Prostate gland (tissue), 2 donors: ENCODE results near the gene SEPHS1.

ENCODE experiments used
- CTCF ChIP-seq, 4 experiments: fragments of 200-600 bp in 2 of 4; fragments of 450-650 bp in 2 of 4; sonication (generic) in 2 of 4; IDR thresholded peaks; 1 replicate in 3 of 4; 2 replicates in 1 of 4; pipeline ENCODE4 v1.5.1; 2016 to 2019; ENCODE audit warnings: antibody characterized with exemption in 4 of 4, mild to moderate bottlenecking in 2 of 4, moderate library complexity in 2 of 4
- POLR2A ChIP-seq: fragments of 450-650 bp; IDR thresholded peaks from one replicate; pipeline ENCODE4 v1.6.1; 2016; ENCODE audit warnings: antibody characterized with exemption, mild to moderate bottlenecking
- POLR2AphosphoS5 ChIP-seq: sonication (generic); formaldehyde crosslinking; IDR thresholded peaks from one replicate; pipeline ENCODE4 v1.6.1; 2017; ENCODE audit warnings: antibody characterized with exemption

GRCh38 chr10:13340068-13340467 is 8.0 kb downstream of the SEPHS1 start:
- TF ChIP-seq POLR2A (no peak), CTCF (IDR thresholded peaks at IDR 0.05) (no peak), POLR2AphosphoS5 (no peak)
